ENCODE results near the gene CDH23.

CDH23 gene

GRCh38 chr10:71765906-71766716 is 369.4 kb downstream of the CDH23 start:
- no peak for TF ChIP-seq CTCF (IDR thresholded peaks at IDR 0.05)

GRCh38 chr10:71766717-71767419 is 370.1 kb downstream of the CDH23 start:
- no peak for TF ChIP-seq CTCF (IDR thresholded peaks at IDR 0.05)

- TF ChIP-seq CTCF (IDR thresholded peaks at IDR 0.05): no peak
Observed at GRCh38 chr10:71767420-71768035, 370.8 kb downstream of the CDH23 start.

- TF ChIP-seq CTCF (IDR thresholded peaks at IDR 0.05): no peak
Observed at GRCh38 chr10:71769279-71769823, 372.6 kb downstream of the CDH23 start.

GRCh38 chr10:71770255-71770654 is 373.5 kb downstream of the CDH23 start:
- TF ChIP-seq CTCF (IDR thresholded peaks at IDR 0.05): no peak

- no peak for TF ChIP-seq CTCF (IDR thresholded peaks at IDR 0.05)
Observed at GRCh38 chr10:71770789-71771188, 374.1 kb downstream of the CDH23 start.

GRCh38 chr10:71771204-71771603 is 374.5 kb downstream of the CDH23 start:
- no peak for TF ChIP-seq CTCF (IDR thresholded peaks at IDR 0.05)

Measured in LNCAP (cell line).